Ascending aorta (tissue), 2 donors: ENCODE data around the gene CTIF. TPM values are rescaled to one million over a fixed set of nuclear protein-coding genes. Genes with fewer than 3 reads are reported as not detected.

Source experiments
- DNase-seq, 2 donors: peaks; one replicate each; pipeline ENCODE4 v3.0.0-alpha.2; 2019; ENCODE audit warnings: low spot score in 2 of 2
- H3K27ac ChIP-seq, 2 donors: fragments of 200-600 bp; sonication (generic); one replicate each; pipeline ENCODE4 v1.5.1; 2016 to 2017; ENCODE audit warnings: mild to moderate bottlenecking in 1 of 2
- H3K27me3 ChIP-seq: fragments of 200-600 bp; sonication (generic); one replicate; pipeline ENCODE4 v1.5.1; 2017
- H3K36me3 ChIP-seq, 2 donors: fragments of 200-600 bp; sonication (generic); one replicate each; pipeline ENCODE4 v1.5.1; 2016
- H3K4me1 ChIP-seq, 2 donors: fragments of 200-600 bp; sonication (generic); one replicate each; pipeline ENCODE4 v1.5.1; 2016 to 2017; ENCODE audit warnings: mild to moderate bottlenecking in 1 of 2
- H3K4me3 ChIP-seq, 2 donors: fragments of 200-600 bp; sonication (generic); one replicate each; pipeline ENCODE4 v1.5.1; 2016 to 2017; ENCODE audit warnings: mild to moderate bottlenecking in 1 of 2
- H3K9me3 ChIP-seq, 2 donors: fragments of 200-600 bp; sonication (generic); one replicate each; pipeline ENCODE4 v1.5.1; 2016
- CTCF ChIP-seq, 3 experiments: fragments of 200-600 bp in 2 of 3; fragments of 450-650 bp in 1 of 3; sonication (generic) in 2 of 3; IDR thresholded peaks; one replicate each; pipeline ENCODE4 v1.5.1; 2016 to 2019; ENCODE audit warnings: antibody characterized with exemption in 3 of 3, mild to moderate bottlenecking in 1 of 3, moderate library complexity in 1 of 3
- intact Hi-C: fragments of 100-400 bp; cut with DNase I; formaldehyde crosslinking; loops from one replicate; pipeline ENCODE4 v1.15.1; 2023
- total RNA-seq: library from RNA; depleted of rRNA; stranded (reverse); fragments of >200 nt; gene quantifications from one replicate; pipeline ENCODE4 v1.1.0, GENCODE V29; 2016

CTIF gene
- total RNA-seq, 1 donor from 2014 or later = 55.3 TPM

GRCh38 chr18:48788373-48788772 is 249.5 kb downstream of the CTIF start:
- Histone ChIP-seq H3K9me3 (no peaks in the 10 kb centered on the region), H3K4me1 (peaks cover 24 to 63% of the 10 kb centered on the region in 2 donors), H3K36me3 (no peaks in the 10 kb centered on the region), H3K27me3 (no peaks in the 10 kb centered on the region), H3K4me3 (no peak overlapping the region), H3K27ac (peak overlapping the region; percentile 87 to 90)
- peak in 1 of 2 donors; percentile 59 for DNase-seq
- TF ChIP-seq CTCF (IDR thresholded peaks at IDR 0.05) = no peak
- intact Hi-C loops = no loop called here

GRCh38 chr18:48789259-48789812 is 250.5 kb downstream of the CTIF start:
- intact Hi-C loops = no loop called here
- Histone ChIP-seq H3K9me3 (no peaks in the 10 kb centered on the region), H3K4me1 (peaks cover 17 to 54% of the 10 kb centered on the region in 2 donors), H3K27me3 (no peaks in the 10 kb centered on the region), H3K27ac (peak overlapping the region; percentile 87 to 90), H3K4me3 (no peak overlapping the region), H3K36me3 (no peaks in the 10 kb centered on the region)
- DNase-seq = no peak
- TF ChIP-seq CTCF (IDR thresholded peaks at IDR 0.05) = no peak

- peak; percentile 71 to 92 for DNase-seq
- Histone ChIP-seq H3K27me3 (no peaks in the 10 kb centered on the region), H3K9me3 (no peaks in the 10 kb centered on the region), H3K27ac (peak overlapping the region; percentile 87 to 90), H3K4me3 (no peak overlapping the region), H3K36me3 (no peaks in the 10 kb centered on the region), H3K4me1 (peaks cover 12 to 44% of the 10 kb centered on the region in 2 donors)
- intact Hi-C loops = no loop called here
- TF ChIP-seq CTCF (IDR thresholded peaks at IDR 0.05) = no peak
Observed at GRCh38 chr18:48790226-48790863, 251.5 kb downstream of the CTIF start.

DNA sequence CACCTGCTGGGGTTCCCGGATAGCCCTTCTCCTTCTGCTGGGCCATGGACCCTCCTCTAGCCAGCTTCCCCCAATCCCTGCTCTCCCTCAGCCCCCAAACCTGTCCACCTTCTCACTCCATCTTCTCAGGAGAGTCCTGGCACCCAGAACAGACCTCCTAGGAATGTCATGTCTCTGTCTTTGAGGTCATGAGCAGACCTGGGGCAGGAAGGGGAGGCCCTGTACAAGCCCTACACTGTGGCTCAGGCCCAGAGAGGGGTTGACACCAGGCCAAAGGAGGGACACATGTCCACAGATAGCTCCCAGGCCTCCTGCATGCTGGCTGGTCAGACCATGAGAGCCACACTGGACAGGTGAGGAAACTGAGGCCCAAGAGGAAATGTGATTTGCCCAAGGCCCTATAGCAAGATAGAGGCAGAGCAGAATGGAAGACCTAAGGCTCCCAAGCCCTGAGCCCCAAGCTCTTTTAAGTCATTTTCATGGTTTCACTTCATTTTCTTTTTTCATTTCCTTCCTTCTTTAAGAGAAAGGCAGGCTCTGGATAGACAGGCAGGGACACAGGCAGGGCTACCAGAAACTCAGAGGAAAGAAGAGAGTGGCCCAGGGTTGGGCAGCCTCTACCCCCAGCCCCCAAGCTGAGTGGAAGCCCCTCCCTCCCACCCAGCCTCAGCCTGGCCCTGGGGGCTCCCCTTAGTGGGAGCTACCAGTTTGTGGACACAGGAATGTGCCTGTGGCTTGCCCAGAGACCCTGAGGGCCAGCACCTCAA is 252.2 kb downstream of the CTIF start:
- Histone ChIP-seq H3K27ac (peak overlapping the region; percentile 87 to 90), H3K9me3 (no peaks in the 10 kb centered on the region), H3K4me3 (no peak overlapping the region), H3K27me3 (no peaks in the 10 kb centered on the region), H3K36me3 (no peaks in the 10 kb centered on the region), H3K4me1 (peaks cover 12 to 39% of the 10 kb centered on the region in 2 donors)
- TF ChIP-seq CTCF (IDR thresholded peaks at IDR 0.05) = no peak
- peak; percentile 8 to 68 for DNase-seq
- intact Hi-C loops = no loop called here

GRCh38 chr18:48791636-48792105 is 252.8 kb downstream of the CTIF start:
- H3K27ac ChIP-seq = peak overlapping the region; percentile 87 to 90
- intact Hi-C loops = no loop called here
- H3K36me3 ChIP-seq = no peaks in the 10 kb centered on the region
- no peak overlapping the region for H3K4me3 ChIP-seq
- DNase-seq = peak in 1 of 2 donors; percentile 58
- TF ChIP-seq CTCF (IDR thresholded peaks at IDR 0.05) = no peak
- no peaks in the 10 kb centered on the region for H3K9me3 ChIP-seq
- peaks cover 12 to 39% of the 10 kb centered on the region in 2 donors for H3K4me1 ChIP-seq
- H3K27me3 ChIP-seq = no peaks in the 10 kb centered on the region
